Right lobe of liver (tissue), 6 donors: ENCODE data around the gene ZFR2. TPM values are rescaled to one million over a fixed set of nuclear protein-coding genes. Genes with fewer than 3 reads are reported as not detected.
"Not testable (repeated sequence)": the region's sequence is repeated elsewhere in the genome, so short reads cannot be mapped to it uniquely, and the experiment has no call there.

ENCODE experiments used
- ATAC-seq, 4 donors: fragments of 200-7000 bp; cut with Tn5 transposase; one replicate each; pipeline ENCODE4 v1.9.1; 2020; ENCODE audit warnings: mild to moderate bottlenecking in 4 of 4, moderate library complexity in 4 of 4
- DNase-seq, 3 donors: peaks; one replicate each; pipeline ENCODE4 v3.0.0-alpha.2; 2020
- H3K27ac ChIP-seq, 3 donors: fragments of 200-600 bp; one replicate each; pipeline ENCODE4 v1.8.0; 2022
- H3K27me3 ChIP-seq, 2 donors: fragments of 200-600 bp; one replicate each; pipeline ENCODE4 v1.8.0; 2022
- H3K36me3 ChIP-seq, 4 donors: fragments of 200-600 bp; sonication (generic) in 1 of 4; one replicate each; pipeline versions ENCODE4 v1.5.1 to v1.8.0; 2017 to 2022; ENCODE audit warnings: control low read depth in 1 of 4
- H3K4me1 ChIP-seq, 4 donors: fragments of 200-600 bp; sonication (generic) in 1 of 4; one replicate each; pipeline versions ENCODE4 v1.5.1 to v1.8.0; 2017 to 2022; ENCODE audit warnings: control low read depth in 1 of 4
- H3K4me3 ChIP-seq, 3 donors: fragments of 200-600 bp; one replicate each; pipeline ENCODE4 v1.8.0; 2022
- H3K9me3 ChIP-seq, 4 donors: fragments of 200-600 bp; sonication (generic) in 1 of 4; one replicate each; pipeline versions ENCODE4 v1.5.1 to v1.8.0; 2017 to 2022; ENCODE audit warnings: control low read depth in 1 of 4
- POLR2A ChIP-seq: fragments of 450-650 bp; IDR thresholded peaks from one replicate; pipeline ENCODE4 v1.6.1; 2017; ENCODE audit warnings: antibody characterized with exemption, mild to moderate bottlenecking
- WGBS: methylation state at CpG from one replicate; pipeline ENCODE4 v1.1.6; 2018; ENCODE audit warnings: low coverage, low lambda C conversion rate; ENCODE audit not compliant: insufficient coverage; ENCODE audit errors: missing lambda C conversion rate; 5-methylcytosine and 5-hydroxymethylcytosine counted together
- intact Hi-C, 2 donors: fragments of 100-400 bp; cut with DNase I; formaldehyde crosslinking; loops; one replicate each; pipeline versions ENCODE4 v1.11.2 to v1.14.1; 2022
- total RNA-seq, 6 experiments: library from RNA; depleted of rRNA in 2 of 6; stranded (reverse); fragments of >200 nt in 2 of 6; fragmentation: NEBNext Ultra II Directional in 3 of 6; extraction: Animal tissue kit (Norgen Biotek cat#: 25700) in 3 of 6; gene quantifications; one replicate each; pipeline versions ENCODE4 v1.1.0 to v1.2.4, GENCODE V29; 2016 to 2023
- TF ChIP-seq, protein P1 (sequence below), 4 donors: fragments of 200-600 bp in 3 of 4; fragments of 450-650 bp in 1 of 4; IDR thresholded peaks; one replicate each; pipeline versions ENCODE4 v1.5.1 to v1.8.0; 2016 to 2022; ENCODE audit warnings: antibody characterized with exemption in 4 of 4, mild to moderate bottlenecking in 2 of 4
- donor health status: DM: no; HTN: yes; CAD: no.
- donor health status: DM: no; HTN: no; CAD: no.
- donor health status: DM: no; HTN: no; CAD: no.
- donor health status: DM: no; HTN: yes; CAD: no.
- donor health status: DM: no; HTN: yes; CAD: no.

The ZFR2 gene
- total RNA-seq, 6 experiments from 2014 or later = not detected

DNA sequence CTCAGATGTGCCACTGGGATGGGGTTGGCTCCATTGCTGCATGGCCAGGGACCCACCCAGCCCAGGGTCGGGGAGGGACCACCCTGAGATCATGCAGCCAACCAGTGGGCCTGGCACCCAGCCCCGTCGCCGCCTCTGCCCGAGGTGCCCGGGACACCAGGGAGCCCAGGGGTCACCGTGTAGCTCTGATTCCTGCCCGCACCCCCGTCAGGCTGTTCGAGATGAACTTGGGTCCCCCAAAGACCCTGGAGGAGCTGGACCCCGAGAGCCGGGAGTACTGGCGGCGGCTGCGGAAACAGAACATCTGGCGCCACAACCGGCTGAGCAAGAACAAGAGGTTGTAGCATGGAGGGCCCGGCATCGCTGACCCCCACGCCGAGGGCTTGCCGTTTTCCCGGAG, 101.8 kb downstream of the ZFR2 start:
- DNase-seq = no peak
- Histone ChIP-seq H3K4me1 (peaks cover 0 to 9% (median 2%) of the 10 kb centered on the region in 4 donors), H3K27me3 (no peaks in the 10 kb centered on the region), H3K36me3 (peaks cover 0 to 20% (median 0%) of the 10 kb centered on the region in 4 donors), H3K9me3 (no peaks in the 10 kb centered on the region), H3K4me3 (no peak overlapping the region), H3K27ac (no peak overlapping the region)
- intact Hi-C loops = no loop called here
- WGBS = no CpG with 5 or more reads among the region's 23 CpGs
- TF ChIP-seq POLR2A = no peak
- TF ChIP-seq, protein P1, sequence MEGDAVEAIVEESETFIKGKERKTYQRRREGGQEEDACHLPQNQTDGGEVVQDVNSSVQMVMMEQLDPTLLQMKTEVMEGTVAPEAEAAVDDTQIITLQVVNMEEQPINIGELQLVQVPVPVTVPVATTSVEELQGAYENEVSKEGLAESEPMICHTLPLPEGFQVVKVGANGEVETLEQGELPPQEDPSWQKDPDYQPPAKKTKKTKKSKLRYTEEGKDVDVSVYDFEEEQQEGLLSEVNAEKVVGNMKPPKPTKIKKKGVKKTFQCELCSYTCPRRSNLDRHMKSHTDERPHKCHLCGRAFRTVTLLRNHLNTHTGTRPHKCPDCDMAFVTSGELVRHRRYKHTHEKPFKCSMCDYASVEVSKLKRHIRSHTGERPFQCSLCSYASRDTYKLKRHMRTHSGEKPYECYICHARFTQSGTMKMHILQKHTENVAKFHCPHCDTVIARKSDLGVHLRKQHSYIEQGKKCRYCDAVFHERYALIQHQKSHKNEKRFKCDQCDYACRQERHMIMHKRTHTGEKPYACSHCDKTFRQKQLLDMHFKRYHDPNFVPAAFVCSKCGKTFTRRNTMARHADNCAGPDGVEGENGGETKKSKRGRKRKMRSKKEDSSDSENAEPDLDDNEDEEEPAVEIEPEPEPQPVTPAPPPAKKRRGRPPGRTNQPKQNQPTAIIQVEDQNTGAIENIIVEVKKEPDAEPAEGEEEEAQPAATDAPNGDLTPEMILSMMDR (IDR thresholded peaks at IDR 0.05) = no peak
- no peak for ATAC-seq

DNA sequence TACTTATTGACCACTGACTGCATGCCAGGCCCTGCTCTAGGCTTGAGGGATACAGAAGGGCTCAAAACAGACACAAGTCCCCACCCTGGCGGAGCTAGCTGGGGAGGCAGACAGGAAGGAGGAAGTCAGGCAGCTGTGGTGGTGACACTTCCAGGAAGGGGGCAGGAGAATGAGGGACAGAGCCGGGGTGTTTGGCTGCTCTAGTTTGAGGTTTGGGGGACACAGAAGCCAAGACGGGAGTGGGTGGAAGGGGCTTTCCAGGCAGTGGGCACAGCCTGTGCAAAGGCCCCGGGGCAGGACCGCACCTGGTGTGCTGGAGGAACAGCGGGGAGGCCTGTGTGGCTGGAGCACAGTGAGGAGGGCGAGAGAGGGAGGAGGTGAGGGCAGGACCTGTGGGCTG, 102.3 kb downstream of the ZFR2 start:
- peaks cover 0 to 14% (median 2%) of the 10 kb centered on the region in 4 donors for H3K4me1 ChIP-seq
- DNase-seq = no peak
- ATAC-seq = no peak
- no peaks in the 10 kb centered on the region for H3K27me3 ChIP-seq
- H3K36me3 ChIP-seq = peaks cover 0 to 20% (median 0%) of the 10 kb centered on the region in 4 donors
- no peaks in the 10 kb centered on the region for H3K9me3 ChIP-seq
- H3K4me3 ChIP-seq = no peak overlapping the region
- no peak overlapping the region for H3K27ac ChIP-seq
- no peak for TF ChIP-seq POLR2A
- TF ChIP-seq, protein P1 (IDR thresholded peaks at IDR 0.05) = no peak
- WGBS = 44% methylated on average over 3 of the region's 7 CpGs
- intact Hi-C loops = no loop called here

DNA sequence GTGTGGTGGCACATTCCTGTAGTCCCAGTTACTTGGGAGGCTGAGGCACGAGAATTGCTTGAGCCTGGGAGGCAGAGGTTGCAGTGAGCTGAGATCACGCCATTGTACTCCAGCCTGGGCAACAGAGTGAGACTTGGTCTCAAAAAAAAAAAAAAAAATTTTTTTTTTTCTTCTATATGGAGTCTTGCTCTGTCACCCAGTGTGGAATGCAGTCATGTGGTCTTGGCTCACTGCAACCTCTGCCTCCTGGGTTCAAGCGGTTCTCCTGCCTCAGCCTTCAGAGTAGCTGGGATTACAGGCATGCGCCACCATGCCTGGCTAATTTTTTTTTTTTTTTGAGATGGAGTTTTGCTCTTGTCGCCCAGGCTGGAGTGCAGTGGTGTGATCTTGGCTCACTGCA, 103.1 kb downstream of the ZFR2 start:
- H3K27ac ChIP-seq, H3K4me3 ChIP-seq, intact Hi-C loops, H3K27me3 ChIP-seq, DNase-seq, H3K9me3 ChIP-seq, ATAC-seq: not testable (repeated sequence)
- Histone ChIP-seq H3K36me3 (peaks cover 0 to 20% (median 0%) of the 10 kb centered on the region in 4 donors), H3K4me1 (peaks cover 0 to 14% (median 3%) of the 10 kb centered on the region in 4 donors)
- 96% methylated on average over 4 of the region's 5 CpGs for WGBS

DNA sequence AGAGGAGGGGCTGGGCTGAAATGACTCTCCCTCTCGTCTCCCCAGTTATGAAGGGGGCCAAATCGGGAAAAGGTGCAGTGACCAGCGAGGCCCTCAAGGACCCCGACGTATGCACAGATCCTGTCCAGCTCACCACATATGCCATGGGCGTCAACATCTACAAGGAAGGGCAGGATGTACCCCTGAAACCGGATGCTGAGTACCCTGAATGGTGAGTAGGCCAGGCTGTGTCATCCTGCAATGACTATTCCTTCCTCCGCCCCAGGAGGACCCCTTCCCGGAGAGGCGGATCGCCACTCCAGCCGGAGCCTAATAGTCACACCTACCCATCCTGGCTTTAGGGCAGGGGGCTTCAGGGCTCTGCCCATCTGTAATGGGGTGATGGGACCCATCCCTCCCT, 103.7 kb downstream of the ZFR2 start:
- H3K27me3 ChIP-seq = no peaks in the 10 kb centered on the region
- H3K27ac ChIP-seq = no peak overlapping the region
- intact Hi-C loops = no loop called here
- no peaks in the 10 kb centered on the region for H3K9me3 ChIP-seq
- ATAC-seq = no peak
- no peak for DNase-seq
- H3K4me1 ChIP-seq = peaks cover 0 to 21% (median 6%) of the 10 kb centered on the region in 4 donors
- H3K4me3 ChIP-seq = no peak overlapping the region
- no peak for TF ChIP-seq POLR2A
- TF ChIP-seq, protein P1 (IDR thresholded peaks at IDR 0.05) = no peak
- WGBS = 78% methylated on average over 1 of the region's 12 CpGs
- H3K36me3 ChIP-seq = peaks cover 0 to 20% (median 0%) of the 10 kb centered on the region in 4 donors

DNA sequence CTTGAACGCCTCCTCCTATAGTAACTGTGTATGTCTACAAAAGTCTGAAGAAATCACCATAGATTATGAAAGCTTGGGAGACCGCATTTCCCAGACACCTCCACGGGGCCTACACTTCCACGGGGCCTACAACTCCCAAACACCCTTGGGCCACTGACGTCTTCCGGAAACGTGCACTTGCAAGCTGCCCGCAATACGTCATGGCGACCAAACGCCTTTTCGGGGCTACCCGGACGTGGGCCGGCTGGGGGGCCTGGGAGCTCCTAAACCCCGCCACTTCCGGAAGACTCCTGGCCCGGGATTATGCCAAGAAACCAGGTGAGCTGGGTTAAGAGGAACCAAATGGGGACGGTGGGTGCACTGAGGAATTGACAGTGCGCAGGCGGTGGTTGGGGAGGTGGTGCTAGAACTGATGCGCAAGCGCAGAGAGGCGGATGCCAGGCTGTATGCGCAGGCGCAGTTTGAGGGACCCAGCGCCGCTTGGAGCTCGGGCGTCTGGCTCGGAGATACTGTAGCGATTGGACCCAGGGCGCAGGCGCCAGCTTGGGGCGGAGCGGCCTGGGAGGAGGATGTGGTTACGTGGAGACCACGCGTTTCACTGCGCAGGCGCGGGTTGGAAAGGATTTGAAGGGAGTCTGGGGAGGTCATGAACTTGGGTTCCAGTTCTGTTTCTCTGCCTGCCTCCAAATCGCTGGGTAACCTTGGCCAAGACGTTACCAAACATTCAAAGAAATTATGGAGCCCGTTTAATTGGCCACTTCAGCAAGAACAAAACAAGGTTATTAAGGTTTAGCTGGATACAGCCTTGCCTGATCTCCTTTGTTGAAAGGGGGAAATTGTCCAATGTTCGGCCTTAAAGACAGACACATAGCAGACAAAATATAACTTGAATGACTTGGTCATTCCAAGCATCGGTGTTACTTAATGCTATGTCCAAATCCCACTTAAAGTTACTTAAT, 106.1 kb downstream of the ZFR2 start, which contains the start of gene MRPL54:
TSS of gene MRPL54 (plus strand) at position 182 of the 959 bp plus-strand sequence. CDS start at position 201, 19 bp downstream.
- H3K27me3 ChIP-seq = no peaks in the 10 kb centered on the region
- peak; percentile 87 for TF ChIP-seq POLR2A
- TF ChIP-seq, protein P1 (IDR thresholded peaks at IDR 0.05) = no peak
- H3K27ac ChIP-seq = peak within 1 kb of the TSS; percentile 93 to 99 (median 97)
- H3K4me1 ChIP-seq = peaks cover 0 to 23% (median 9%) of the 10 kb centered on the region in 4 donors
- intact Hi-C loops = no loop called here
- ATAC-seq (peak; percentile 90 to 93 (median 91)), DNase-seq (peak; percentile 99 to 100 (median 100))
- 1% methylated on average over 44 of the region's 47 CpGs for WGBS
- H3K9me3 ChIP-seq = no peaks in the 10 kb centered on the region
- peaks cover 0 to 31% (median 0%) of the 10 kb centered on the region in 4 donors for H3K36me3 ChIP-seq
- H3K4me3 ChIP-seq = peak within 1 kb of the TSS; percentile 83 to 92 (median 88)
